IMR-90 (cell line): Measurements from ENCODE around the gene BACE1. TPM values are rescaled to one million over a fixed set of nuclear protein-coding genes. Genes with fewer than 3 reads are reported as not detected.

Source experiments
- ATAC-seq: fragments of 200-7000 bp; cut with Tn5 transposase; 2 replicates; pipeline ENCODE4 v1.9.1; 2020; ENCODE audit warnings: low read depth, mild to moderate bottlenecking, moderate library complexity
- BruUV-seq: library from RNA; stranded (reverse); fragments of 400-500 nt; replicated peaks from 2 replicates; lab custom pipeline; 2021; lab: Mats Ljungman, UMichigan
- CTCF ChIA-PET: fragments of 300-600 bp; formaldehyde crosslinking; extraction: SDS; loops from one replicate; lab custom pipeline; 2021; ENCODE audit warnings: antibody characterized with exemption; lab: Yijun Ruan, JAX
- POLR2A ChIA-PET: fragments of 300-600 bp; sonication (Branson Sonifier 250); formaldehyde crosslinking; loops from one replicate; lab custom pipeline; 2022; ENCODE audit warnings: antibody characterized with exemption; ENCODE audit not compliant: unreplicated experiment; lab: Charles Lee
- DNase-seq: peaks from one replicate; pipeline ENCODE4 v3.0.0; 2013
- H2AFZ ChIP-seq: replicated peaks from 2 replicates; pipeline ENCODE3; 2013; ENCODE audit warnings: low read length, mild to moderate bottlenecking; ENCODE audit not compliant: poor library complexity
- H2AK5ac ChIP-seq: 2 replicates; pipeline ENCODE4 v1.6.1; 2013; ENCODE audit warnings: low read depth, low read length, inconsistent platforms
- H2AK9ac ChIP-seq: replicated peaks from 2 replicates; pipeline ENCODE3; 2013; ENCODE audit warnings: mild to moderate bottlenecking, low read depth, low read length, moderate library complexity; ENCODE audit not compliant: poor library complexity
- H2BK120ac ChIP-seq: 2 replicates; pipeline ENCODE4 v1.6.1; 2013; ENCODE audit warnings: low read depth, low read length, inconsistent platforms
- H2BK15ac ChIP-seq: 3 replicates; pipeline ENCODE4 v1.6.1; 2013; ENCODE audit warnings: low read depth, low read length, inconsistent platforms
- H2BK20ac ChIP-seq: 2 replicates; pipeline ENCODE4 v1.6.1; 2013; ENCODE audit warnings: low read depth, mild to moderate bottlenecking, inconsistent platforms, low read length, moderate library complexity
- H2BK5ac ChIP-seq: 2 replicates; pipeline ENCODE4 v1.6.1; 2013; ENCODE audit warnings: mild to moderate bottlenecking, low read depth, low read length, inconsistent platforms; ENCODE audit not compliant: poor library complexity, severe bottlenecking
- H3K14ac ChIP-seq: replicated peaks from 2 replicates; pipeline ENCODE4 v1.6.1; 2013; ENCODE audit warnings: low read depth, low read length, inconsistent platforms
- H3K18ac ChIP-seq: 2 replicates; pipeline ENCODE4 v1.6.1; 2013; ENCODE audit warnings: low read depth, low read length, control low read depth
- H3K23ac ChIP-seq: 2 replicates; pipeline ENCODE4 v1.6.1; 2013; ENCODE audit warnings: low read depth, low read length, inconsistent platforms
- H3K27ac ChIP-seq: 2 replicates; pipeline ENCODE4 v1.5.1; 2013; ENCODE audit warnings: mild to moderate bottlenecking, control low read depth, low read length; ENCODE audit not compliant: insufficient read depth
- H3K27me3 ChIP-seq: 2 replicates; pipeline ENCODE4 v1.6.1; 2013; ENCODE audit warnings: low read length; ENCODE audit not compliant: control insufficient read depth, insufficient read depth
- H3K36me3 ChIP-seq: 2 replicates; pipeline ENCODE4 v1.6.1; 2013; ENCODE audit warnings: low read length, mixed read lengths; ENCODE audit not compliant: control insufficient read depth, insufficient read depth
- H3K4ac ChIP-seq: 2 replicates; pipeline ENCODE4 v1.6.1; 2013; ENCODE audit warnings: low read depth, low read length, inconsistent platforms
- H3K4me1 ChIP-seq: 2 replicates; pipeline ENCODE4 v1.6.1; 2013; ENCODE audit warnings: low read length, mixed read lengths; ENCODE audit not compliant: control insufficient read depth, insufficient read depth
- H3K4me2 ChIP-seq: 2 replicates; pipeline ENCODE4 v1.6.1; 2013; ENCODE audit warnings: low read depth, mild to moderate bottlenecking, control low read depth, low read length, moderate library complexity
- H3K4me3 ChIP-seq: 2 replicates; pipeline ENCODE4 v1.5.1; 2013; ENCODE audit warnings: low read depth, mild to moderate bottlenecking, control low read depth, low read length, moderate library complexity; ENCODE audit not compliant: insufficient read depth
- H3K56ac ChIP-seq: 2 replicates; pipeline ENCODE4 v1.6.1; 2013; ENCODE audit warnings: low read length, inconsistent platforms; ENCODE audit not compliant: insufficient read depth; ENCODE audit errors: extremely low read depth
- H3K79me1 ChIP-seq, 2 experiments: 2 replicates each; pipeline ENCODE4 v1.6.1; 2013; ENCODE audit warnings: low read length in 2 of 2, inconsistent platforms in 1 of 2, low read depth in 1 of 2
- H3K9ac ChIP-seq: 2 replicates; pipeline ENCODE4 v1.6.1; 2013; ENCODE audit warnings: low read depth, low read length, control low read depth
- H3K9me1 ChIP-seq: 2 replicates; pipeline ENCODE4 v1.6.1; 2013; ENCODE audit warnings: low read length, inconsistent platforms; ENCODE audit not compliant: insufficient read depth
- H3K9me3 ChIP-seq: 2 replicates; pipeline ENCODE4 v1.6.1; 2013; ENCODE audit warnings: low read length; ENCODE audit not compliant: control insufficient read depth, insufficient read depth
- H4K20me1 ChIP-seq: 2 replicates; pipeline ENCODE4 v1.6.1; 2013; ENCODE audit warnings: low read length, inconsistent platforms; ENCODE audit not compliant: insufficient read depth
- H4K5ac ChIP-seq: 2 replicates; pipeline ENCODE4 v1.6.1; 2013; ENCODE audit warnings: mild to moderate bottlenecking, low read depth, low read length, control low read depth
- H4K8ac ChIP-seq, 2 experiments: 2 replicates each; pipeline ENCODE4 v1.6.1; 2013; ENCODE audit warnings: low read depth in 2 of 2, low read length in 2 of 2, control low read depth in 1 of 2, inconsistent platforms in 1 of 2
- H4K91ac ChIP-seq: 2 replicates; pipeline ENCODE4 v1.6.1; 2013; ENCODE audit warnings: low read depth, low read length, inconsistent platforms; ENCODE audit not compliant: insufficient read depth
- BHLHE40 ChIP-seq: fragments of 150-350 bp; IDR thresholded peaks from 2 replicates; pipeline ENCODE4 v1.6.1; 2016; ENCODE audit warnings: mild to moderate bottlenecking, low read depth, low read length
- CEBPB ChIP-seq: IDR thresholded peaks from 2 replicates; pipeline ENCODE4 v1.6.1; 2012; ENCODE audit warnings: low read depth, low read length, improper control_type of control experiment
- CHD1 ChIP-seq: IDR thresholded peaks from 2 replicates; pipeline ENCODE4 v1.6.1; 2012; ENCODE audit warnings: low read depth, low read length, improper control_type of control experiment
- CTCF ChIP-seq: conservative IDR thresholded peaks from 2 replicates; pipeline ENCODE4 v1.5.1; 2012; ENCODE audit warnings: mild to moderate bottlenecking, low read depth, low read length, improper control_type of control experiment
- FOS ChIP-seq: fragments of 150-350 bp; IDR thresholded peaks from 2 replicates; pipeline ENCODE4 v1.6.1; 2016; ENCODE audit warnings: low read depth, low read length
- MAFK ChIP-seq: IDR thresholded peaks from 2 replicates; pipeline ENCODE4 v1.6.1; 2012; ENCODE audit warnings: low read depth, low read length, improper control_type of control experiment
- MAZ ChIP-seq: IDR thresholded peaks from 2 replicates; pipeline ENCODE4 v1.6.1; 2012; ENCODE audit warnings: low read depth, mild to moderate bottlenecking, low read length, improper control_type of control experiment, moderate library complexity, borderline replicate concordance
- MXI1 ChIP-seq: IDR thresholded peaks from 2 replicates; pipeline ENCODE4 v1.6.1; 2012; ENCODE audit warnings: low read depth, mild to moderate bottlenecking, low read length, moderate library complexity, borderline replicate concordance
- NFE2L2 ChIP-seq: fragments of 150-350 bp; IDR thresholded peaks from 2 replicates; pipeline ENCODE4 v1.6.1; 2016; ENCODE audit warnings: low read depth, mild to moderate bottlenecking, low read length
- POLR2A ChIP-seq: IDR thresholded peaks from 2 replicates; pipeline ENCODE4 v1.6.1; 2012; ENCODE audit warnings: mild to moderate bottlenecking, low read depth, low read length
- RFX5 ChIP-seq: IDR thresholded peaks from 2 replicates; pipeline ENCODE4 v1.8.0; 2012; ENCODE audit warnings: low read depth, mild to moderate bottlenecking, low read length, moderate library complexity
- SMC3 ChIP-seq: fragments of 150-350 bp; IDR thresholded peaks from 2 replicates; pipeline ENCODE4 v1.6.1; 2016; ENCODE audit warnings: low read depth, mild to moderate bottlenecking, antibody characterized with exemption, low read length, moderate library complexity
- USF2 ChIP-seq: fragments of 150-350 bp; IDR thresholded peaks from 2 replicates; pipeline ENCODE4 v1.6.1; 2017; ENCODE audit warnings: mild to moderate bottlenecking, antibody characterized with exemption, low read length, low read depth
- WGBS, 2 experiments: methylation state at CpG; one replicate each; pipeline versions ENCODE4 v1.1.5 to v1.1.7; 2013; ENCODE audit warnings: missing lambda C conversion rate in 2 of 2; ENCODE audit not compliant: insufficient read length in 1 of 2; ENCODE audit errors: extremely low coverage in 2 of 2; 5-methylcytosine and 5-hydroxymethylcytosine counted together
- dilution Hi-C: fragments of 300-500 bp; cut with HindIII; formaldehyde crosslinking; loops from one replicate; pipeline ENCODE4 v1.14.3; 2018; ENCODE audit warnings: low sequenced_read_pairs; ENCODE audit not compliant: unreplicated experiment
- in situ Hi-C: fragments of 300-500 bp; cut with MboI; formaldehyde crosslinking; loops from 3 replicates; pipeline ENCODE4 v1.14.3; 2019; ENCODE audit warnings: low sequenced_read_pairs, inconsistent platforms, mixed read lengths
- intact Hi-C: fragments of 100-400 bp; cut with micrococcal nuclease; formaldehyde crosslinking; loops from 2 replicates; pipeline ENCODE4 v1.10.0; 2022
- polyA plus RNA-seq, 3 experiments: library from polyadenylated mRNA; depleted of rRNA; stranded (reverse); fragments of >200 nt; gene quantifications; 2 replicates each; pipeline ENCODE4 v1.2.3, GENCODE V29; 2012; ENCODE audit warnings: low replicate concordance in 1 of 3
- total RNA-seq: library from RNA; depleted of rRNA; stranded (reverse); fragments of >200 nt; gene quantifications from 2 replicates; pipeline ENCODE4 v1.2.3, GENCODE V29; 2012
- TF ChIP-seq, protein P1 (sequence below): fragments of 150-350 bp; IDR thresholded peaks from 2 replicates; pipeline ENCODE4 v1.6.1; 2016; ENCODE audit warnings: low read depth, mild to moderate bottlenecking, low read length, moderate library complexity, borderline replicate concordance

The BACE1 gene
- total and polyA plus RNA-seq, 2 of the 4 experiments (the other 2 are of a cell fraction) = 27.6 to 50.6 TPM

- Histone ChIP-seq H3K18ac (no peak overlapping the region), H2BK20ac (no peak overlapping the region), H3K9me1 (peaks cover 4% of the 10 kb centered on the region; the same call in 1 of the 2 replicates), H3K79me1 (peaks cover 21 to 42% of the 10 kb centered on the region in 2 experiments), H4K91ac (no peak overlapping the region), H3K9me3 (no peaks in the 10 kb centered on the region), H2BK15ac (no peak overlapping the region), H2AK9ac (no peak overlapping the region), H3K56ac (no peak overlapping the region), H4K20me1 (peaks cover 4% of the 10 kb centered on the region), H3K4me1 (no peaks in the 10 kb centered on the region; the same call in 1 of the 2 replicates), H3K27me3 (no peaks in the 10 kb centered on the region), H3K23ac (no peak overlapping the region), H2BK5ac (no peak overlapping the region), H2AFZ (no peak overlapping the region), H4K8ac (no peak overlapping the region), H3K4me3 (no peak overlapping the region), H3K36me3 (peaks cover 11% of the 10 kb centered on the region), H4K5ac (no peak overlapping the region), H3K9ac (no peak overlapping the region), H3K4me2 (no peak overlapping the region), H2AK5ac (no peak overlapping the region), H3K4ac (no peak overlapping the region), H3K14ac (no peak overlapping the region), H2BK120ac (no peak overlapping the region), H3K27ac (no peak overlapping the region)
- ChIA-PET CTCF (no interaction called here), POLR2A (interaction anchor here (0.6 kb wide), 2 partner anchors 20 to 25 kb away, joined by 5 to 6 read pairs; no protein-coding TSS in a partner anchor)
- DNase-seq (no peak), ATAC-seq (no peak)
- intact Hi-C loops (no loop called here), in situ Hi-C loops (no loop called here), dilution Hi-C loops (no loop called here)
- BruUV-seq = no TSS peak
- TF ChIP-seq SMC3 (no peak), USF2 (no peak), MAZ (no peak), MXI1 (no peak), BHLHE40 (no peak), RFX5 (no peak), CHD1 (no peak), CTCF (no peak), POLR2A (no peak), MAFK (no peak), NFE2L2 (no peak), CEBPB (no peak), FOS (no peak)
- TF ChIP-seq, protein P1, sequence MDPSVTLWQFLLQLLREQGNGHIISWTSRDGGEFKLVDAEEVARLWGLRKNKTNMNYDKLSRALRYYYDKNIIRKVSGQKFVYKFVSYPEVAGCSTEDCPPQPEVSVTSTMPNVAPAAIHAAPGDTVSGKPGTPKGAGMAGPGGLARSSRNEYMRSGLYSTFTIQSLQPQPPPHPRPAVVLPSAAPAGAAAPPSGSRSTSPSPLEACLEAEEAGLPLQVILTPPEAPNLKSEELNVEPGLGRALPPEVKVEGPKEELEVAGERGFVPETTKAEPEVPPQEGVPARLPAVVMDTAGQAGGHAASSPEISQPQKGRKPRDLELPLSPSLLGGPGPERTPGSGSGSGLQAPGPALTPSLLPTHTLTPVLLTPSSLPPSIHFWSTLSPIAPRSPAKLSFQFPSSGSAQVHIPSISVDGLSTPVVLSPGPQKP = no peak
- no CpG with 5 or more reads among the region's 5 CpGs for WGBS, 2 experiments
Measured at GRCh38 chr11:117335399-117335798, 19.3 kb upstream of the BACE1 start.
